ENCODE results near the gene MUC4. TPM values are rescaled to one million over a fixed set of nuclear protein-coding genes. Genes with fewer than 3 reads are reported as not detected.

The MUC4 gene
- total and polyA plus RNA-seq, 2 experiments from 2014 or later: not detected

GRCh38 chr3:195838714-195839113 lies 27.0 kb upstream of the MUC4 start:
- Histone ChIP-seq H3K9me3 (ENCODE audit: low read depth) (no peaks in the 10 kb centered on the region), H3K27me3 (replicated peaks; ENCODE audit: insufficient read depth) (peaks cover 19% of the 10 kb centered on the region), H3K9ac (no peak overlapping the region), H3F3A (ENCODE audit: insufficient read depth) (no peaks in the 10 kb centered on the region), H2AFZ (0 out of 2 replicates have a peak overlapping the region, but pooled peaks have one; percentile 39), H3K4me1 (ENCODE audit: insufficient read depth) (no peaks in the 10 kb centered on the region), H3K4me2 (ENCODE audit: unreplicated experiment) (no peak overlapping the region), H3K9me2 (ENCODE audit: insufficient read depth) (no peaks in the 10 kb centered on the region), H4K20me1 (ENCODE audit: insufficient read depth) (no peaks in the 10 kb centered on the region), H3K36me3 (ENCODE audit: low read depth) (no peaks in the 10 kb centered on the region), H3K79me2 (ENCODE audit: insufficient read depth) (no peaks in the 10 kb centered on the region), H3K27ac (no peak overlapping the region), H3K4me3 (no peak overlapping the region)
- DNase-seq: no peak
- in situ Hi-C loops (cut with MboI): no loop called here
- no peak for TF ChIP-seq EZH2 (IDR thresholded peaks at IDR 0.05; ENCODE audit: insufficient read depth, poor library complexity, severe bottlenecking)
- no peak for TF ChIP-seq EZH2phosphoT487 (IDR thresholded peaks at IDR 0.05; ENCODE audit: insufficient read depth, low read depth)
- WGBS, 2 experiments (ENCODE audit: low coverage in 1 of 2, low lambda C conversion rate in 2 of 2, missing lambda C conversion rate in 2 of 2): 64 to 69% methylated on average over 5 of the region's 5 CpGs

- no peak overlapping the region for H3K4me2 ChIP-seq (ENCODE audit: unreplicated experiment)
- no peak overlapping the region for H3K4me3 ChIP-seq
- H3K9ac ChIP-seq: no peak overlapping the region
- 68 to 69% methylated on average over 14 of the region's 14 CpGs for WGBS, 2 experiments (ENCODE audit: low coverage in 1 of 2, low lambda C conversion rate in 2 of 2, missing lambda C conversion rate in 2 of 2)
- no peaks in the 10 kb centered on the region for H3K36me3 ChIP-seq (ENCODE audit: low read depth)
- in situ Hi-C loops (cut with MboI): no loop called here
- TF ChIP-seq EZH2phosphoT487 (IDR thresholded peaks at IDR 0.05; ENCODE audit: insufficient read depth, low read depth) (no peak), EZH2 (IDR thresholded peaks at IDR 0.05; ENCODE audit: insufficient read depth, poor library complexity, severe bottlenecking) (no peak)
- no peaks in the 10 kb centered on the region for H3K4me1 ChIP-seq (ENCODE audit: insufficient read depth)
- peaks cover 19% of the 10 kb centered on the region for H3K27me3 ChIP-seq (replicated peaks; ENCODE audit: insufficient read depth)
- no peaks in the 10 kb centered on the region for H4K20me1 ChIP-seq (ENCODE audit: insufficient read depth)
- no peaks in the 10 kb centered on the region for H3K9me3 ChIP-seq (ENCODE audit: low read depth)
- H3K9me2 ChIP-seq (ENCODE audit: insufficient read depth): no peaks in the 10 kb centered on the region
- DNase-seq: no peak
- no peaks in the 10 kb centered on the region for H3F3A ChIP-seq (ENCODE audit: insufficient read depth)
- no peaks in the 10 kb centered on the region for H3K79me2 ChIP-seq (ENCODE audit: insufficient read depth)
- H3K27ac ChIP-seq: no peak overlapping the region
- no peak overlapping the region for H2AFZ ChIP-seq
These were observed 24.9 kb upstream of the MUC4 start for GRCh38 chr3:195836476-195837135.

DNA sequence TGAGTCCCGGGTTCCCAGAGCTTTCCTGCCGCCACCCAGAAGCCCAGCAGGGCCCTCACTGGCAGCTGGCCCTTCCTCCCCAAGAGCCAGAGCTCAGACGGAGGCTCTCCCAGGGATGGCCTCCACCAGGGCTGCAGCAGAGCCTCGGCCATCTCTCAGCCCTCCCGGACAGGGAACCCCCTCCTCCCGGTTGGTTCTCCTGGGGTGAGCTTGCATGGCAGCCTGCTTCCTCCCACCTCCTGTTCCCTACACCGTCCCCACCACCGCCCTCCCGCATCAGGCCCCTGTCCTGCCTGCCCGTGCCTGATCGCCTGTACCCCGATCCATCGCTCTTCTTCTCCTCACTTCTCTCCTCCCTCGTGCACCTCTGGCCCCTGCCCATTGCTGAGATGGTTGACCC lies 24.1 kb upstream of the MUC4 start:
- Histone ChIP-seq H3K27ac (no peak overlapping the region), H2AFZ (no peak overlapping the region), H3K9me3 (ENCODE audit: low read depth) (no peaks in the 10 kb centered on the region), H3K9ac (no peak overlapping the region), H4K20me1 (ENCODE audit: insufficient read depth) (no peaks in the 10 kb centered on the region), H3K4me3 (no peak overlapping the region), H3K36me3 (ENCODE audit: low read depth) (no peaks in the 10 kb centered on the region), H3K79me2 (ENCODE audit: insufficient read depth) (no peaks in the 10 kb centered on the region), H3K9me2 (ENCODE audit: insufficient read depth) (no peaks in the 10 kb centered on the region), H3K27me3 (replicated peaks; ENCODE audit: insufficient read depth) (peaks cover 19% of the 10 kb centered on the region), H3K4me1 (ENCODE audit: insufficient read depth) (no peaks in the 10 kb centered on the region), H3F3A (ENCODE audit: insufficient read depth) (no peaks in the 10 kb centered on the region), H3K4me2 (ENCODE audit: unreplicated experiment) (no peak overlapping the region)
- 58 to 71% methylated on average over 7 to 14 of the region's 14 CpGs for WGBS, 2 experiments (ENCODE audit: low coverage in 1 of 2, low lambda C conversion rate in 2 of 2, missing lambda C conversion rate in 2 of 2)
- no peak for TF ChIP-seq EZH2phosphoT487 (IDR thresholded peaks at IDR 0.05; ENCODE audit: insufficient read depth, low read depth)
- no peak for TF ChIP-seq EZH2 (IDR thresholded peaks at IDR 0.05; ENCODE audit: insufficient read depth, poor library complexity, severe bottlenecking)
- in situ Hi-C loops (cut with MboI): no loop called here
- no peak for DNase-seq

DNA sequence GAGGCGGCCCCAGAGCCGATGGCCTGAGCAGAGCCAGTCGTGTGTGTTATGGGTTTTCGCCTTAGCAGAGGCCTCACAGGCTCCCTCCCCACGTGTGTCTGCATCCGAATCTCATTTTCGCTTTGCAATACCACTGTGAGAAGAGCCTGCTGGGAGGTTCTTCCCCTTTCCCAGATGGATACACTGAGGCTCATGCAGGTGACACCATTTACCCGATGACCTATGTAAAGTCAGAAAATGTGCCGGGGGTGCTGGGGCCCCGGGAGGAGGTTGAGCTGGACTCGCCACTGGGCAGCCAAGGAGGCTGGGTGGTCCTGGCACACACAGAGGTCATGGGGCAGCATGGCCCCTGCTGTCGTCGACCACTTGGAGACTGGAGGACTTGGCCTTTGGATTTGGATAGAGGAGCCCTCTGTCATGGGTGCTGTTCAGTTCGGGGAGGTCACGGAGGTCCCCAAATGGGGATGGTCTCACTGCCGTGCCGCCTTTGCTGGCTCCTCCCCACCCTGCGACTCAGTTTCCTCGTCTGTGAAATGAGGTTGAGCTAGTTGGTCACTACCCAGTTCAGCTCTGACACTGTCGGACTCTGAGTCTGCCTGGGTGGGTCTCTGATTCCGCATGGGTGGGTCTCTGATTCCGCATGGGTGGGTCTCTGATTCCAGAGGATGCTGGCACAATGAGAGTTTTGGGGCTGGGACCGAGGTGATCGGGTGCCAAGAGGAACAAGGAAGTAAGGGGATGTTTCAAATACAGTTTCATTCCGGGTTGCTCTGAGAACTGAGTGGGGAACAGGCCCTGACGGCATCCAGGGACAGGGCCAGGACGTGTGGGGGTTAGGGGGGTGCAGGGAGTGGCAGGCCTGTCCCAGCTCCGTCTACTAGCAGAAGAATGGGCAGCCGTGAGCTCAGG lies 23.2 kb upstream of the MUC4 start:
- Histone ChIP-seq H3K9me3 (ENCODE audit: low read depth) (no peaks in the 10 kb centered on the region), H3K4me2 (ENCODE audit: unreplicated experiment) (no peak overlapping the region), H3K9ac (no peak overlapping the region), H2AFZ (no peak overlapping the region), H3F3A (ENCODE audit: insufficient read depth) (no peaks in the 10 kb centered on the region), H3K27me3 (replicated peaks; ENCODE audit: insufficient read depth) (peaks cover 19% of the 10 kb centered on the region), H3K27ac (no peak overlapping the region), H3K9me2 (ENCODE audit: insufficient read depth) (no peaks in the 10 kb centered on the region), H3K79me2 (ENCODE audit: insufficient read depth) (no peaks in the 10 kb centered on the region), H3K36me3 (ENCODE audit: low read depth) (no peaks in the 10 kb centered on the region), H3K4me1 (ENCODE audit: insufficient read depth) (no peaks in the 10 kb centered on the region), H3K4me3 (no peak overlapping the region), H4K20me1 (ENCODE audit: insufficient read depth) (no peaks in the 10 kb centered on the region)
- no peak for DNase-seq
- 64 to 67% methylated on average over 29 of the region's 29 CpGs for WGBS, 2 experiments (ENCODE audit: low coverage in 1 of 2, low lambda C conversion rate in 2 of 2, missing lambda C conversion rate in 2 of 2)
- in situ Hi-C loops (cut with MboI): no loop called here
- no peak for TF ChIP-seq EZH2phosphoT487 (IDR thresholded peaks at IDR 0.05; ENCODE audit: insufficient read depth, low read depth)
- no peak for TF ChIP-seq EZH2 (IDR thresholded peaks at IDR 0.05; ENCODE audit: insufficient read depth, poor library complexity, severe bottlenecking)
